ENCODE results near the gene GBA2.

Gene GBA2

GRCh38 chr9:35748858-35749514 is at the start of gene GBA2, which contains the start of gene RGP1:
TSS of gene GBA2 (minus strand) at chr9:35749228. CDS start at chr9:35748704, 524 bp downstream.
TSS of gene RGP1 (plus strand) at chr9:35749287. CDS start at chr9:35749756, 469 bp downstream.
- DNase-seq (ENCODE audit: low read depth in 2 of 3, low spot score in 1 of 3) = peak in 2 of 3 donors; percentile 54 to 71

- DNase-seq (ENCODE audit: low read depth in 2 of 3, low spot score in 1 of 3) = no peak
Observed at GRCh38 chr9:35797311-35798109, 48.5 kb upstream of the GBA2 start.

GRCh38 chr9:35795695-35796094 is 46.7 kb upstream of the GBA2 start:
- no peak for DNase-seq (ENCODE audit: low read depth in 2 of 3, low spot score in 1 of 3)

- DNase-seq (ENCODE audit: low read depth in 2 of 3, low spot score in 1 of 3) = no peak
Observed at GRCh38 chr9:35793461-35793860, 44.4 kb upstream of the GBA2 start.

- DNase-seq (ENCODE audit: low read depth in 2 of 3, low spot score in 1 of 3) = no peak
Observed at GRCh38 chr9:35792826-35793225, 43.8 kb upstream of the GBA2 start.

DNA sequence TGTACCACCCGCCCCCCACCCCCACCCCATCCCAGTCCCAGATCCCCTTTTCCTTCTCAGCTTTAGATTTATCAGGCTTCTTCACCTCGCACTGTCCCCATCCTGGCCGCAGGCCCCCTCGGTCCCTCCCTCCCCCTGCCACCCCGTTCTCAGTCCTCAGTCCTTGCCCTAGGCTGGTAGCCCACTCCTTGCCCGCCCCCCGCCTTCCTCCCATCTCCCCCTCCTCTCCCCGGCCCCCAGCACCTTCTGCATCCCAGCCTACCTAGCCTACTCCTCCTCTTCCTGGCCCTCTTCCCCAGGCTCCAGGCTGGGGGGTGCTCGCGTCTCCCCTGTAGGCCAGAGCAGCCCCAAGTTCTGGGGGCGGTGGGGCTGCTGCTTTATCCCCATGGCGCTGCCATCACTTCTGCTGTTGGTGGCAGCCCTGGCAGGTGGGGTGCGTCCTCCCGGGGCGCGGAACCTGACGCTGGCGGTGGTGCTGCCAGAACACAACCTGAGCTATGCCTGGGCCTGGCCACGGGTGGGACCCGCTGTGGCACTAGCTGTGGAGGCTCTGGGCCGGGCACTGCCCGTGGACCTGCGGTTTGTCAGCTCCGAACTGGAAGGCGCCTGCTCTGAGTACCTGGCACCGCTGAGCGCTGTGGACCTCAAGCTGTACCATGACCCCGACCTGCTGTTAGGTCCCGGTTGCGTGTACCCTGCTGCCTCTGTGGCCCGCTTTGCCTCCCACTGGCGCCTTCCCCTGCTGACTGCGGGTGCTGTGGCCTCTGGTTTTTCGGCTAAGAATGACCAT is 43.2 kb upstream of the GBA2 start:
- no peak for DNase-seq (ENCODE audit: low read depth in 2 of 3, low spot score in 1 of 3)

DNA sequence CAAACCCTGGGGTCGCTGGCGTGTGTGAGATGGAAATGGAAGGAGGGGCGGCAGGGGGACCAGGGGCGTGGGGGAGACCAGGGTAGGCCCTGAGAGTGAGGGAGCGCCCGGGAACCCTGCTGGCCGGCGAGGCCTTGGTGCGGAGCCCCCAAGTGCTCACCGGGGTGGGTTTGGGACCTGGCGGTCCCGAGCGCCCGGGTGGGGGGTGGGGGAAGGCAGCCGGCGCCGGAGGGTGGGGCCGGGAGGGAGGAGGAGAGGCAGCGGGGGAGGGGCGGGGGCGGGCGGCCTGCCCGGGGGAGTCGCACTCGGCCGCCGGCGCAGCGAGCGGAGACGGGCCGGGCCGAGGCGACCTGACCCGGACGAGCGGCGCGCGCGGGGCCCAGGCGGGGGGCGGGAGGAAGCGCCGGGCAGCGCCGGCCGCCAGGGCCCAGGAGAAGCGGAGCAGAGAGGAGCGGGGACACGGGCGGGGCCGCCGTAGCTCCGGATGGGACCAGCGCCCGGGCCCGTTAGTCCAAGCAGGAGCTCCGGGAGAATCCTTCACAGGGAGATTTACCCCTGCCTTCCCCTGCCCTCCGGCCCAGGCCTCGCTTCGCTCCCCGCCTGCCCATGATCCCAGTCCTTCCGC is 42.4 kb upstream of the GBA2 start, which contains the start of gene NPR2:
Gene NPR2, plus strand, starts transcription at position 295 of the 625 bp plus-strand sequence. CDS start 818 bp downstream, outside the sequence.
- DNase-seq (ENCODE audit: low read depth in 2 of 3, low spot score in 1 of 3) = no peak

- peak; percentile 14 to 53 (median 28) for DNase-seq (ENCODE audit: low read depth in 2 of 3, low spot score in 1 of 3)
Observed at GRCh38 chr9:35790385-35791296, 41.6 kb upstream of the GBA2 start.

DNA sequence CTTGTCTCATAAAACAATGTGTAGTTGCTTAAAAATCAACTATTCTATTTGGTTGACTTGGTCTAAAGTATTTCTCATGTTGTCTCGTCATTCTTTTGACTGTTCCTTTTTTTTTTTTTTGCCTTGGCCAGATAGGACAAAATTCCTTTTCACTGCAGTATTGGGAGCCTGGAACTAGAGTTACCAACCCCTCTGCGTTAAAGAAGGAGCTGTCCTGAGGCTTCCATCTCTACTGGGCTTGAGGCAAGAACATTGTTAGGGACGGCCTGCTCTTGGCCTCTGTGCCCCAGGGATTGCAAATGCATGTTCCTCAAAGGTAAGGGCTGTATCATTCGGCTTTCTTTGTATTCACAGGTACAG is 41.0 kb upstream of the GBA2 start:
- no peak for DNase-seq (ENCODE audit: low read depth in 2 of 3, low spot score in 1 of 3)

- DNase-seq (ENCODE audit: low read depth in 2 of 3, low spot score in 1 of 3) = no peak
Observed at GRCh38 chr9:35789541-35789940, 40.5 kb upstream of the GBA2 start.

DNA sequence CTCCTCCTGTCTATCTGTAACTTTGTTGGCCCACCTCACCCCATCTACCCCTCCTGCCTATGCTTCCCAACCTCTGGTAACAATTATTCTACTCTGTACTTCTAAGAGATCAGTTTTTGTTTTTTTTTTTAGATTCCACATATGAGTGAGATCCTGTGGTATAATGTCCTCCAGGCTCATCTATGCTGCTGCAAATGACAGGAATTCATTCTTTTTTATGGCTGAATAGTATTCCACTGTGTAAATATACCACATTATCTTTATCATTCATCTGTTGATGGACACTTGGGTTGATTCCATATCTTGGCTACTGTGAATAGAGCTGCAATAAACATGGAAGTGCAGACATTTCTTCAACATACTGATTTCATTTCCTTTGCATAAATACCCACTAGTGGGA is 34.4 kb upstream of the GBA2 start:
- no peak for DNase-seq (ENCODE audit: low read depth in 2 of 3, low spot score in 1 of 3)

DNA sequence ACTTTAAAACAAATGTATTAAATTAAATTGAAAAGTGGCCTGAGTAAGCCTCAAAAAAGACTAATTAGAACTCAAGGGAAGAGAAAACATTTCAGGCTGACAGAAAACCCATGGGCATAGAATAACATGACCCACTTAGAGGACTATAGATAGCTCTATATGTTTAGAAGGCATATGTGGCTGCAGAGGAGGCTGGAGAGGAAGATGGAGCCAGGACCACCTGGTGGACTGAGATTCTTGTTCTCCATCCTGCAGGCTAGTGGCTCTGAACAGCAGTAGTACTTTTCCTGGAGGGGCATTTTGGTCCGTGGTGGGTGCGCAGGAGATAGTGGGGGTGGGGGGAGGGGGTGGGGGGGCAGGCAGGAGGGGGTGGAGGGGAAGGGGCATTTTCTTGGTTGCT is 32.0 kb upstream of the GBA2 start:
- no peak for DNase-seq (ENCODE audit: low read depth in 2 of 3, low spot score in 1 of 3)

DNA sequence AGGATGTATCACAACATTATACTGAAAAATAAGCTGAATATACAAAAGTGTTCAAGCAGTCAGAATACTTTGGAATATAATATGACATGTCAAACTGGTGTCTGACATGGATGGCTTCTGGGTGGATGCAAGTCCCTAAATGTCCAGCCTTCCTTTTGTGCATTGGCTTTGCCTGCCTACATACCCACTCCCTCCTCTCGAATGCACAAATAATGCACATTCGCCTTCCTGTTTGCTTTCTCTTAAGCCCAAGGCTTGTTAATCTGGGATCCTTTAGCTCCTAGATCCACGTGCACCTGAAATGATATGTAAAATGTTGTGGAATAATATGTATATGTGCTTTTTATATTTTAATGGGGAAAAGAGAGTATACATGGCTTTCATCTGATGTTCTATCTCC is 29.5 kb upstream of the GBA2 start:
- no peak for DNase-seq (ENCODE audit: low read depth in 2 of 3, low spot score in 1 of 3)

- no peak for DNase-seq (ENCODE audit: low read depth in 2 of 3, low spot score in 1 of 3)
Observed at GRCh38 chr9:35776018-35776417, 27.0 kb upstream of the GBA2 start.

GRCh38 chr9:35774907-35775635 is 26.0 kb upstream of the GBA2 start:
- DNase-seq (ENCODE audit: low read depth in 2 of 3, low spot score in 1 of 3) = no peak

GRCh38 chr9:35771943-35772342 is 22.9 kb upstream of the GBA2 start:
- no peak for DNase-seq (ENCODE audit: low read depth in 2 of 3, low spot score in 1 of 3)

- no peak for DNase-seq (ENCODE audit: low read depth in 2 of 3, low spot score in 1 of 3)
Observed at GRCh38 chr9:35771534-35771933, 22.5 kb upstream of the GBA2 start.

GRCh38 chr9:35771075-35771433 is 22.0 kb upstream of the GBA2 start:
- no peak for DNase-seq (ENCODE audit: low read depth in 2 of 3, low spot score in 1 of 3)

GRCh38 chr9:35769763-35770162 is 20.7 kb upstream of the GBA2 start:
- DNase-seq (ENCODE audit: low read depth in 2 of 3, low spot score in 1 of 3) = no peak

- DNase-seq (ENCODE audit: low read depth in 2 of 3, low spot score in 1 of 3) = no peak
Observed at GRCh38 chr9:35767458-35767857, 18.4 kb upstream of the GBA2 start.
